22Rv1 (cell line): ENCODE results near the gene SLC39A2.

Source experiments
- CTCF ChIP-seq: fragments of 450-650 bp; IDR thresholded peaks from 2 replicates; pipeline ENCODE4 v1.5.1; 2017; ENCODE audit warnings: mild to moderate bottlenecking
- ZFX ChIP-seq: fragments of 450-650 bp; IDR thresholded peaks from 2 replicates; pipeline ENCODE4 v1.6.1; 2017; ENCODE audit warnings: antibody characterized with exemption, borderline replicate concordance

- TF ChIP-seq CTCF: no peak
- TF ChIP-seq ZFX: no peak
Observed at GRCh38 chr14:21024585-21025370, 25.7 kb downstream of the SLC39A2 start, which contains the start of gene NDRG2.
